PC-3 (cell line): ENCODE measurements around the gene LRRC10. TPM values are rescaled to one million over a fixed set of nuclear protein-coding genes. Genes with fewer than 3 reads are reported as not detected.
A peak's percentile ranks its signal among the peaks of the same experiment; 100 is the strongest.

Source experiments
- ATAC-seq: fragments of 200-7000 bp; cut with Tn5 transposase; 2 replicates; pipeline ENCODE4 v1.9.1; 2020; ENCODE audit warnings: mild to moderate bottlenecking, moderate library complexity
- BruUV-seq: library from RNA; stranded (reverse); fragments of 400-500 nt; replicated peaks from 2 replicates; lab custom pipeline; 2021; lab: Mats Ljungman, UMichigan
- CTCF ChIA-PET: fragments of 300-600 bp; sonication (Branson Sonifier 250); formaldehyde crosslinking; loops from one replicate; lab custom pipeline; 2022; ENCODE audit warnings: antibody characterized with exemption; lab: Charles Lee
- POLR2A ChIA-PET: fragments of 300-600 bp; sonication (Branson Sonifier 250); formaldehyde crosslinking; loops from one replicate; lab custom pipeline; 2022; ENCODE audit warnings: antibody characterized with exemption; ENCODE audit not compliant: unreplicated experiment; lab: Charles Lee
- DNase-seq: peaks from one replicate; pipeline ENCODE4 v3.0.0-alpha.2; 2015
- H2AFZ ChIP-seq: fragments of 300-600 bp; sonication (generic); 2 replicates; pipeline ENCODE4 v1.6.0; 2016; ENCODE audit warnings: antibody characterized with exemption, low read length
- H3F3A ChIP-seq: fragments of 300-600 bp; sonication (generic); one replicate; pipeline ENCODE4 v1.6.0; 2017; ENCODE audit warnings: antibody characterized with exemption, low read length, control low read depth, mild to moderate bottlenecking; ENCODE audit not compliant: unreplicated experiment
- H3K27ac ChIP-seq: fragments of 300-600 bp; sonication (generic); 2 replicates; pipeline ENCODE4 v1.5.1; 2016; ENCODE audit warnings: mild to moderate bottlenecking, low read length
- H3K27me3 ChIP-seq: fragments of 300-600 bp; sonication (generic); 2 replicates; pipeline ENCODE4 v1.6.1; 2016; ENCODE audit warnings: low read length, mixed read lengths
- H3K36me3 ChIP-seq: fragments of 300-600 bp; sonication (generic); 2 replicates; pipeline ENCODE4 v1.6.1; 2016; ENCODE audit warnings: low read depth, mixed run types, low read length, mixed read lengths
- H3K4me1 ChIP-seq: fragments of 300-600 bp; sonication (generic); 2 replicates; pipeline ENCODE4 v1.5.1; 2016; ENCODE audit warnings: low read length; ENCODE audit not compliant: insufficient read depth
- H3K4me2 ChIP-seq: fragments of 300-600 bp; sonication (generic); 2 replicates; pipeline ENCODE4 v1.6.0; 2016; ENCODE audit warnings: low read length
- H3K4me3 ChIP-seq: fragments of 300-600 bp; sonication (generic); 2 replicates; pipeline ENCODE4 v1.5.1; 2016; ENCODE audit warnings: mild to moderate bottlenecking, low read length, mixed read lengths
- H3K79me2 ChIP-seq: fragments of 300-600 bp; sonication (generic); 2 replicates; pipeline ENCODE4 v1.6.1; 2017; ENCODE audit warnings: low read length, mixed read lengths
- H3K9ac ChIP-seq: fragments of 300-600 bp; sonication (generic); 2 replicates; pipeline ENCODE4 v1.6.0; 2016; ENCODE audit warnings: mild to moderate bottlenecking, low read length
- H3K9me2 ChIP-seq: fragments of 300-600 bp; sonication (generic); replicated peaks from 2 replicates; pipeline ENCODE4 v1.6.1; 2016; ENCODE audit warnings: mixed run types, low read length, mixed read lengths
- H3K9me3 ChIP-seq: fragments of 300-600 bp; sonication (generic); 2 replicates; pipeline ENCODE4 v1.6.1; 2016; ENCODE audit warnings: low read length, mixed read lengths
- H4K20me1 ChIP-seq: fragments of 300-600 bp; sonication (generic); 2 replicates; pipeline ENCODE4 v1.6.1; 2016; ENCODE audit warnings: low read length, mixed read lengths
- EZH2 ChIP-seq: fragments of 300-600 bp; sonication (generic); IDR thresholded peaks from one replicate; pipeline ENCODE4 v1.6.1; 2017; ENCODE audit warnings: antibody characterized with exemption, mild to moderate bottlenecking, low read length; ENCODE audit not compliant: unreplicated experiment
- EZH2phosphoT487 ChIP-seq: fragments of 300-600 bp; sonication (generic); IDR thresholded peaks from 2 replicates; pipeline ENCODE4 v1.6.1; 2018; ENCODE audit warnings: mild to moderate bottlenecking, antibody characterized with exemption, low read length, borderline replicate concordance
- intact Hi-C: fragments of 100-400 bp; cut with micrococcal nuclease; formaldehyde crosslinking; loops from 2 replicates; pipeline ENCODE4 v1.9.0; 2023
- total RNA-seq: library from RNA; depleted of rRNA; stranded (reverse); fragments of >200 nt; gene quantifications from 2 replicates; pipeline ENCODE4 v1.2.3, GENCODE V29; 2014
- TF ChIP-seq, protein P1 (sequence below): fragments of 300-600 bp; sonication (generic); conservative IDR thresholded peaks from 2 replicates; pipeline ENCODE4 v1.5.1; 2017; ENCODE audit warnings: antibody characterized with exemption, low read depth, mild to moderate bottlenecking, low read length

Gene LRRC10
- total RNA-seq, 1 experiment from 2014 or later, result not detected

DNA sequence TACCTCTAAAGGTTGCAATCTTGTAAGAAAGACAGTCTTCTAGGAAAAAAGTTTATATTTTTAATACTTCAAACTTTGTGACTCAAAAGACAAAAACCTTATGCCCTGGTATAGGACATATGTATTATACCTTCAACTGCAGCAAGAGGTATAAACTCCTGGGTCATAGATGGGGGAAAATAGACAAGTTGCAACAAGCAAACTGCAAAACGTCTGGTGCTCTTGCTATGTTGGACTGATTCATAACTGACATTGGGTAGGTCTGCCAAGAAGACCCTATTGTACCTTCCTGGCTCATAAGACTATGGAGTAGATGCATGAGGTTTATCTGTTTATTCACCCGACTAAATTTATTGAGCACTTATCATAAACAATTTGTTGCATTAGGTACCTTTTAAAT is 47.5 kb upstream of the LRRC10 start:
- TF ChIP-seq EZH2 (no peak), EZH2phosphoT487 (no peak)
- TF ChIP-seq, protein P1, sequence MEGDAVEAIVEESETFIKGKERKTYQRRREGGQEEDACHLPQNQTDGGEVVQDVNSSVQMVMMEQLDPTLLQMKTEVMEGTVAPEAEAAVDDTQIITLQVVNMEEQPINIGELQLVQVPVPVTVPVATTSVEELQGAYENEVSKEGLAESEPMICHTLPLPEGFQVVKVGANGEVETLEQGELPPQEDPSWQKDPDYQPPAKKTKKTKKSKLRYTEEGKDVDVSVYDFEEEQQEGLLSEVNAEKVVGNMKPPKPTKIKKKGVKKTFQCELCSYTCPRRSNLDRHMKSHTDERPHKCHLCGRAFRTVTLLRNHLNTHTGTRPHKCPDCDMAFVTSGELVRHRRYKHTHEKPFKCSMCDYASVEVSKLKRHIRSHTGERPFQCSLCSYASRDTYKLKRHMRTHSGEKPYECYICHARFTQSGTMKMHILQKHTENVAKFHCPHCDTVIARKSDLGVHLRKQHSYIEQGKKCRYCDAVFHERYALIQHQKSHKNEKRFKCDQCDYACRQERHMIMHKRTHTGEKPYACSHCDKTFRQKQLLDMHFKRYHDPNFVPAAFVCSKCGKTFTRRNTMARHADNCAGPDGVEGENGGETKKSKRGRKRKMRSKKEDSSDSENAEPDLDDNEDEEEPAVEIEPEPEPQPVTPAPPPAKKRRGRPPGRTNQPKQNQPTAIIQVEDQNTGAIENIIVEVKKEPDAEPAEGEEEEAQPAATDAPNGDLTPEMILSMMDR, result no peak
- Histone ChIP-seq H3F3A (no peaks in the 10 kb centered on the region), H3K9ac (no peak overlapping the region), H4K20me1 (no peaks in the 10 kb centered on the region), H3K4me3 (no peak overlapping the region), H3K9me3 (no peaks in the 10 kb centered on the region), H3K27ac (no peak overlapping the region), H3K4me2 (no peak overlapping the region), H3K27me3 (no peaks in the 10 kb centered on the region), H3K9me2 (no peaks in the 10 kb centered on the region), H3K79me2 (no peaks in the 10 kb centered on the region), H2AFZ (no peak overlapping the region), H3K36me3 (no peaks in the 10 kb centered on the region), H3K4me1 (no peaks in the 10 kb centered on the region)
- ChIA-PET CTCF (no interaction called here), POLR2A (no interaction called here)
- no TSS peak for BruUV-seq
- DNase-seq (no peak), ATAC-seq (no peak)
- intact Hi-C loops, result no loop called here

DNA sequence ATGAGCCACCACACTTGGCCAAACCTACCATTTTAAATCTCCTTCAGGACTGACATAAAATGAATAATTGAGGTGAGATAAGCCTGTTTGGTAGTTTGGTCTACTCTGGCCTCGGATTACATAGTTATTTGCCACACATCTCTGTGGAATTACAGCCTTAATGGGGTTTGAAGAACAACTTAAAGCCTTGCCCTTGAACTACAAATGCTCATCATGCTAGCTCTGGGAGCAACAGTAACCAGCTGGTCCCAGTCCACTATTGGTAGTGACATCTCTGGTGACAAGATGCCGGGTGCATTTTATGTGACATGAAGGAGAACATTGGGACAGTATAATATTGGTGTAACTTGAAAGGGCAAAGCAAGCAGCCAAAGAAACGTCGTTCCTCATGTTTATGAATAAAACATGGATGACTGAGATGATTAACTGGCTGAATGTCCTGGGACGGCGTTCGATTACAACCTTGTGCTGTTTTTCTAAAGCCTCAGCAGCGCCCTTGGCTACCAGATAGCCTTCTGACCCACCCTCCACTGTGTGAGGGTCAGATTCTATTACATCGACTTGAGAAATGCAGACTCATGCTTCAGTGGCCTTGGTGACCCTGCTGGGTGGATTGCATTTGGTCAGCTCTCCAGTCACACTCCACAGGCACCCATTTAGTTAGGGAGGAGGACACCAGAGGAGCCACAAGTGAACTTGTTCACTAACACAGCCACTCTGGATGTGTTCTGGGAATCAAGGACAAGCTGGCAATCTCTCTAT is 46.9 kb upstream of the LRRC10 start:
- Histone ChIP-seq H3K79me2 (no peaks in the 10 kb centered on the region), H3K4me1 (no peaks in the 10 kb centered on the region), H2AFZ (no peak overlapping the region), H3K4me3 (no peak overlapping the region), H3K4me2 (no peak overlapping the region), H3K27ac (no peak overlapping the region), H3F3A (no peaks in the 10 kb centered on the region), H3K36me3 (no peaks in the 10 kb centered on the region), H3K27me3 (no peaks in the 10 kb centered on the region), H4K20me1 (no peaks in the 10 kb centered on the region), H3K9me3 (no peaks in the 10 kb centered on the region), H3K9ac (no peak overlapping the region), H3K9me2 (no peaks in the 10 kb centered on the region)
- DNase-seq, result no peak
- ChIA-PET POLR2A (no interaction called here), CTCF (no interaction called here)
- ATAC-seq, result no peak
- intact Hi-C loops, result no loop called here
- TF ChIP-seq, protein P1, result no peak
- no peak for TF ChIP-seq EZH2
- TF ChIP-seq EZH2phosphoT487, result no peak
- BruUV-seq, result no TSS peak

DNA sequence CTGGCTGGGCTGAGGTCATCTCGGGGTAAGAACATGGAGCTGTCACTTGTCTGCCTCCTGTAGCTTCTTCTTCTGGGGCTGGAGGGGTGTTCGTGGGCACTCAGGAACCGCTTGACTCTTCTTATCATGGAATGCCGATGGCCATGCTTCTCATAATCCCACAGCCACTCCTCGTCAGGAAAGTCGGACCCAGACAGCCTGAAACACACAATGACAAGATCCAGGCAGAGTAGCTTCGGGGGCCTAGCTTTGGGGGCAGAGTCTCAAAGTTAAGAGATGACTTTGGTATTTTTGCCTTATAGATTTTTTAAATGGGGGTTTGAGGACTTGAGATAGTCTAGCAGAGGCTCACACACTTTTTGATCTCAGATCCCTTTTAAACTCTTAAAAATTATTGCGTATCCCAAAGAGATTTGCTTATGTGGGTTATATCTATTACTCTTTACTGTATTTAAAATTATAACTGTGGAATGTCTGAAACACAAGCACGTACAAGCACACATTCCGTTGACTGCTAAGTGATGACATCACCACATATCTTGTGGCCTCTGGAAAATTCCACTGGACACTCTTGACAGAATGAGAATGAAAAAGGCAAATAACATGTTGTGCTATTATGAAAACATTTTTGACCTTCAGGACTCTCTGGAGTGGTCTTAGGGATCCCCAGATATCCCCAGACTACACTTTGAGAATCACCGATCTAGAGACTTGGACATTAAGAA is 45.1 kb upstream of the LRRC10 start:
- no peaks in the 10 kb centered on the region for H3K36me3 ChIP-seq
- CTCF ChIA-PET, result no interaction called here
- H2AFZ ChIP-seq, result no peak overlapping the region
- no peak overlapping the region for H3K4me2 ChIP-seq
- POLR2A ChIA-PET, result no interaction called here
- H4K20me1 ChIP-seq, result no peaks in the 10 kb centered on the region
- H3K79me2 ChIP-seq, result no peaks in the 10 kb centered on the region
- intact Hi-C loops, result no loop called here
- no peaks in the 10 kb centered on the region for H3K27me3 ChIP-seq
- no peaks in the 10 kb centered on the region for H3K9me3 ChIP-seq
- no peak overlapping the region for H3K9ac ChIP-seq
- H3F3A ChIP-seq, result no peaks in the 10 kb centered on the region
- H3K4me1 ChIP-seq, result no peaks in the 10 kb centered on the region
- H3K27ac ChIP-seq, result no peak overlapping the region
- peak; percentile 9 for DNase-seq
- H3K4me3 ChIP-seq, result no peak overlapping the region
- no peak for TF ChIP-seq EZH2phosphoT487
- TF ChIP-seq EZH2, result no peak
- TF ChIP-seq, protein P1, result no peak
- no peak for ATAC-seq
- no TSS peak for BruUV-seq
- H3K9me2 ChIP-seq, result no peaks in the 10 kb centered on the region
